Left ventricle myocardium inferior (tissue), 1 donor: ENCODE measurements around the gene NPC1. TPM values are rescaled to one million over a fixed set of nuclear protein-coding genes. Genes with fewer than 3 reads are reported as not detected.
"Not testable (repeated sequence)": the region's sequence is repeated elsewhere in the genome, so short reads cannot be mapped to it uniquely, and the experiment has no call there.

Experiments used
- DNase-seq: peaks from one replicate; pipeline ENCODE4 v3.0.0-alpha.2; 2020
- H3K27ac ChIP-seq: fragments of 200-600 bp; replicated peaks from 2 replicates; pipeline ENCODE4 v1.8.0; 2021
- H3K27me3 ChIP-seq: fragments of 200-600 bp; 2 replicates; pipeline ENCODE4 v1.8.0; 2021; ENCODE audit warnings: low read depth
- H3K36me3 ChIP-seq: fragments of 200-600 bp; 2 replicates; pipeline ENCODE4 v1.8.0; 2021
- H3K4me1 ChIP-seq: fragments of 200-600 bp; 2 replicates; pipeline ENCODE4 v1.8.0; 2021
- H3K4me3 ChIP-seq: fragments of 200-600 bp; 2 replicates; pipeline ENCODE4 v1.8.0; 2021; ENCODE audit warnings: mild to moderate bottlenecking, moderate library complexity
- H3K9me3 ChIP-seq: fragments of 200-600 bp; replicated peaks from 2 replicates; pipeline ENCODE4 v1.8.0; 2021
- intact Hi-C: fragments of 100-400 bp; cut with micrococcal nuclease; formaldehyde crosslinking; loops from one replicate; pipeline ENCODE4 v1.11.0; 2022
- total RNA-seq: library from RNA; stranded (reverse); fragmentation: NEBNext Ultra II Directional; extraction: Animal tissue kit (Norgen Biotek cat#: 25700); gene quantifications from one replicate; pipeline ENCODE4 v1.2.1, GENCODE V29; 2021
- TF ChIP-seq, protein P1 (sequence below): fragments of 200-600 bp; IDR thresholded peaks from 2 replicates; pipeline ENCODE4 v1.8.0; 2021; ENCODE audit warnings: antibody characterized with exemption, mild to moderate bottlenecking, borderline replicate concordance
- donor health status: DM: no; HTN: yes; CAD: no; lungs with severe emphysema.

Gene NPC1
- total RNA-seq, 1 donor from 2014 or later: 10.3 TPM

GRCh38 chr18:23493654-23494053 is 92.7 kb downstream of the NPC1 start:
- DNase-seq: no peak
- H3K4me3 ChIP-seq: no peak overlapping the region
- no peak overlapping the region for H3K27ac ChIP-seq
- no peaks in the 10 kb centered on the region for H3K36me3 ChIP-seq
- H3K9me3 ChIP-seq: no peaks in the 10 kb centered on the region
- no peaks in the 10 kb centered on the region for H3K27me3 ChIP-seq
- TF ChIP-seq, protein P1, sequence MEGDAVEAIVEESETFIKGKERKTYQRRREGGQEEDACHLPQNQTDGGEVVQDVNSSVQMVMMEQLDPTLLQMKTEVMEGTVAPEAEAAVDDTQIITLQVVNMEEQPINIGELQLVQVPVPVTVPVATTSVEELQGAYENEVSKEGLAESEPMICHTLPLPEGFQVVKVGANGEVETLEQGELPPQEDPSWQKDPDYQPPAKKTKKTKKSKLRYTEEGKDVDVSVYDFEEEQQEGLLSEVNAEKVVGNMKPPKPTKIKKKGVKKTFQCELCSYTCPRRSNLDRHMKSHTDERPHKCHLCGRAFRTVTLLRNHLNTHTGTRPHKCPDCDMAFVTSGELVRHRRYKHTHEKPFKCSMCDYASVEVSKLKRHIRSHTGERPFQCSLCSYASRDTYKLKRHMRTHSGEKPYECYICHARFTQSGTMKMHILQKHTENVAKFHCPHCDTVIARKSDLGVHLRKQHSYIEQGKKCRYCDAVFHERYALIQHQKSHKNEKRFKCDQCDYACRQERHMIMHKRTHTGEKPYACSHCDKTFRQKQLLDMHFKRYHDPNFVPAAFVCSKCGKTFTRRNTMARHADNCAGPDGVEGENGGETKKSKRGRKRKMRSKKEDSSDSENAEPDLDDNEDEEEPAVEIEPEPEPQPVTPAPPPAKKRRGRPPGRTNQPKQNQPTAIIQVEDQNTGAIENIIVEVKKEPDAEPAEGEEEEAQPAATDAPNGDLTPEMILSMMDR: no peak
- H3K4me1 ChIP-seq: peaks cover 4% of the 10 kb centered on the region
- intact Hi-C loops: no loop called here

- DNase-seq, H3K27ac ChIP-seq, H3K36me3 ChIP-seq, H3K4me3 ChIP-seq, H3K27me3 ChIP-seq, H3K9me3 ChIP-seq, intact Hi-C loops, H3K4me1 ChIP-seq: not testable (repeated sequence)
Observed at GRCh38 chr18:23489586-23489985, 96.7 kb downstream of the NPC1 start.

DNA sequence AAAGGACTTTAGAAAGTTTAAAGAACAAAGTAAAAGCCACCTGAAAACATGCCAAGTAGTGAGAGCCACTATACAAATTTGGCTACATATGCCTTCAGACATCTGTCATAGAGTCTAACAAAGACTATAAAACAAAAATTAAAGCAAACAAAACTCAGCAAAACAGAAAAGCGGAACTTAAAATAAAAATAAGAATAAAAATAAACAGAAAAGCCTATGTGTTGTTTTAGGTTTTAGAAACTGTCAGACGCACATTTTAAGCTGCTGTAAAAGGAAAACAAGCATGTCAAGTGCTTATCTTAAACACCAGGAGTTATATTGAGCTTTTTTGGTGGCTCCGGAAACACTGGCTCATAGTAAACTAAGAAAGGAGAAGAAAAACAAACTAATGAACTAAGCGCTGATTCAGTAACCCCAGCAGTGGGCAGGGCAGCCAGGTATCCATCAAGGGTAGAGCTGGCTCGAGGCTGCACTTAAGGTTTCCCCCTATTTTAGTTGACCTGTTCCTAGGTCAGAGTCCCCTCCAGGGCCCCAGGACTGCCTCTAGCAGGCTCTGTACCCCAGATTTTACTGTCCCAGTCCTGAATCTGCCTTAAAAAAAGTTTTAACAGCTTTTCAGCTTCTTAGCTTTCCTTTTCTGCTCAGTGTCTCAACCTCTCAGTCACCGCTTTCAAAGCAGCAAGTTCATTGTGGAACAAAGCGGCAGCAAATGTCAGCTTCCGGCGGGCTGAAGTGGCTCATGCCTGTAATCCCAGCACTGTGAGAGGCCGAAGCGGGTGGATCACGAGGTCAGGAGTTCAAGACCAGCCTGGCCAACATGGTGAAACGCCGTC is 98.4 kb downstream of the NPC1 start:
- Histone ChIP-seq H3K4me3 (no peak overlapping the region), H3K27ac (peak overlapping the region; percentile 33), H3K4me1 (peaks cover 5% of the 10 kb centered on the region), H3K36me3 (peaks cover 6% of the 10 kb centered on the region), H3K9me3 (no peaks in the 10 kb centered on the region), H3K27me3 (no peaks in the 10 kb centered on the region)
- no peak for DNase-seq
- intact Hi-C loops: no loop called here
- TF ChIP-seq, protein P1: no peak

DNA sequence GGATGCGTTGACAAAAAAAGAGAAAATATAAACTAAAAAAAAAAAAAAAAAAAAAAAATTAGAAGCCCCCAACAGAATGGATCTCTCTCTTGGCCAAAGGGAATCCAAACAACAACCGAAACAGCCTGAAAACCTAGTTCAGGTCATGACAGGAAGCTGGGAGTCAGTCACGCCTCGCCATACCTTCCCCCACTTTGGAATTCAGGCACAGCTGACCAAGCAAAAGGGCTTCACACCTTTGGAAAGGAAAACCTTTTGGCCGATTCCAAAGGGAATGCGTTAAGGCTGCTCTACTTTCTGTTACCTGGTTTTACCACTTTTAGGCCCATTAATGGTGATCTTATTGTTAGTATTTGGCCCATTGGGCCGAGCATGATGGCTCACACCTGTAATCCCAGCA is 100.9 kb downstream of the NPC1 start:
- H3K36me3 ChIP-seq: peaks cover 31% of the 10 kb centered on the region
- intact Hi-C loops: no loop called here
- H3K4me3 ChIP-seq: no peak overlapping the region
- DNase-seq: no peak
- no peak overlapping the region for H3K27ac ChIP-seq
- H3K27me3 ChIP-seq: no peaks in the 10 kb centered on the region
- peaks cover 5% of the 10 kb centered on the region for H3K4me1 ChIP-seq
- TF ChIP-seq, protein P1: no peak
- no peaks in the 10 kb centered on the region for H3K9me3 ChIP-seq

- H3K4me3 ChIP-seq: no peak overlapping the region
- H3K27ac ChIP-seq: no peak overlapping the region
- DNase-seq: no peak
- intact Hi-C loops: no loop called here
- H3K9me3 ChIP-seq: no peaks in the 10 kb centered on the region
- peaks cover 5% of the 10 kb centered on the region for H3K4me1 ChIP-seq
- TF ChIP-seq, protein P1: no peak
- H3K36me3 ChIP-seq: peaks cover 38% of the 10 kb centered on the region
- no peaks in the 10 kb centered on the region for H3K27me3 ChIP-seq
Observed at GRCh38 chr18:23484561-23485182, 101.6 kb downstream of the NPC1 start.

Other genes starting within 250 kb of the NPC1 start
- 60.4 TPM for gene RIOK3, start 133.2 kb downstream of the NPC1 start, total RNA-seq
- 14.7 TPM for gene RMC1, start 83.0 kb downstream of the NPC1 start, total RNA-seq
- gene ANKRD29, start 76.4 kb upstream of the NPC1 start, total RNA-seq: 9.2 TPM
- gene LAMA3, start 102.9 kb upstream of the NPC1 start, total RNA-seq: 3.5 TPM